HG02588 (cell line): ENCODE data around the gene CYP27C1.

Experiments
- ATAC-seq: cut with Tn5 transposase; IDR thresholded peaks from one replicate; pipeline ENCODE4 v1.9.1; 2021; ENCODE audit warnings: mild to moderate bottlenecking, moderate library complexity; ENCODE audit not compliant: unreplicated experiment

CYP27C1 gene

GRCh38 chr2:127195140-127196074 is 24.7 kb downstream of the CYP27C1 start:
- no peak for ATAC-seq

- ATAC-seq = no peak
These were observed 25.7 kb downstream of the CYP27C1 start for GRCh38 chr2:127194447-127194846.

- no peak for ATAC-seq
These were observed 26.2 kb downstream of the CYP27C1 start for GRCh38 chr2:127193967-127194280.

GRCh38 chr2:127193164-127193966 is 26.7 kb downstream of the CYP27C1 start:
- no peak for ATAC-seq

- ATAC-seq = no peak
These were observed 28.5 kb downstream of the CYP27C1 start for GRCh38 chr2:127191331-127192219.

GRCh38 chr2:127188797-127189196 is 31.3 kb downstream of the CYP27C1 start:
- ATAC-seq = no peak

- no peak for ATAC-seq
These were observed 32.3 kb downstream of the CYP27C1 start for GRCh38 chr2:127187831-127188230.

GRCh38 chr2:127187081-127187775 is 32.9 kb downstream of the CYP27C1 start:
- no peak for ATAC-seq

- no peak for ATAC-seq
These were observed 34.4 kb downstream of the CYP27C1 start for GRCh38 chr2:127185705-127186104.

GRCh38 chr2:127185093-127185492 is 35.0 kb downstream of the CYP27C1 start:
- ATAC-seq = no peak

GRCh38 chr2:127183771-127184170 is 36.3 kb downstream of the CYP27C1 start:
- ATAC-seq = no peak

GRCh38 chr2:127182626-127183458 is 37.3 kb downstream of the CYP27C1 start:
- no peak for ATAC-seq

- no peak for ATAC-seq
These were observed 38.2 kb downstream of the CYP27C1 start for GRCh38 chr2:127181851-127182250.

GRCh38 chr2:127179766-127180165 is 40.3 kb downstream of the CYP27C1 start:
- no peak for ATAC-seq

- ATAC-seq = no peak
These were observed 42.4 kb downstream of the CYP27C1 start for GRCh38 chr2:127177617-127178263.

GRCh38 chr2:127176371-127177311 is 43.5 kb downstream of the CYP27C1 start:
- no peak for ATAC-seq

- ATAC-seq = no peak
These were observed 44.2 kb downstream of the CYP27C1 start for GRCh38 chr2:127175751-127176354.
